ENCODE measurements around the gene LMNA. TPM values are rescaled to one million over a fixed set of nuclear protein-coding genes. Genes with fewer than 3 reads are reported as not detected.

Gene LMNA
- polyA plus RNA-seq, 3 donors = 16.5 to 45.5 (median 24.7) TPM

DNA sequence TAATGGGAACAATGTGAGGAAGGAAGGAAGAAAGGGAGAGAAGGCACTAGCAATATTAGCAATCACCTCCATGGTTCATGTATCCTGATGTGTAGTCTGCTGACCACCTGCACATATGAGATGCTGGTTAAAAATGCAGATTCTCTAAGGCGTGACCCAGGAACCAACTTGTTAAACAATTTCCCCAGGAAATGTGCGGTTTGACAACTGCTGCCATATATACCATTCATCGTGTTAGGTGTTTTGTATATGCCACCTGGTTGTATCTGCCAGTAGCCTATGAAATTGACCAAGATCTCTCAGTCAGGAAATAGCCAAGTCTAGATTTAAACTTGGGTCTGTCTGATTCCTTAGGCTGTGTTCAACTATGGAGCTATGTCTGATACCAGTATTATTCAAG lies 43.0 kb downstream of the LMNA start:
- no peak for TF ChIP-seq CTCF (IDR thresholded peaks at IDR 0.05)
- H4K20me1 ChIP-seq (ENCODE audit: insufficient read depth, low read length) = peaks cover 21% of the 10 kb centered on the region
- Mint-ChIP-seq H3K36me3 (peaks cover 64 to 69% of the 10 kb centered on the region in 2 donors), H3K27ac (peak overlapping the region in 2 of 7 donors; percentile 36 to 51), H3K27me3 (ENCODE audit: low read depth in 3 of 3) (peaks cover 0 to 4% (median 2%) of the 10 kb centered on the region in 3 donors), H3K4me1 (peaks cover 71% of the 10 kb centered on the region), H3K9me3 (no peaks in the 10 kb centered on the region), H3K4me3 (no peak overlapping the region)
- 91% methylated on average over 3 of the region's 3 CpGs for WGBS (ENCODE audit: insufficient coverage)
- H2AFZ ChIP-seq (ENCODE audit: insufficient read depth, low read depth, low read length, poor library complexity, severe bottlenecking) = no peak overlapping the region
- H3K4me2 ChIP-seq (replicated peaks; ENCODE audit: extremely low read depth, low read length, poor library complexity, severe bottlenecking) = no peak overlapping the region
- no peak overlapping the region for H3K27ac ChIP-seq (ENCODE audit: low read depth in 1 of 2, low read length in 2 of 2)
- H3K9me3 ChIP-seq (replicated peaks in 1 of 2; ENCODE audit: control insufficient read depth in 1 of 2, insufficient read depth in 1 of 2, low read length in 2 of 2) = no peaks in the 10 kb centered on the region
- H3K27me3 ChIP-seq (ENCODE audit: control insufficient read depth in 2 of 2, insufficient read depth in 2 of 2, low read length in 2 of 2) = no peaks in the 10 kb centered on the region
- no peak for DNase-seq
- intact Hi-C loops (cut with micrococcal nuclease) = no loop called here
- H3K36me3 ChIP-seq (replicated peaks in 1 of 2; ENCODE audit: control insufficient read depth in 1 of 2, insufficient read depth in 2 of 2, low read length in 2 of 2) = peaks cover 53 to 61% of the 10 kb centered on the region in 2 donors
- H3K79me2 ChIP-seq (ENCODE audit: insufficient read depth, low read length) = peaks cover 54% of the 10 kb centered on the region
- peaks cover 56 to 61% of the 10 kb centered on the region in 2 donors for H3K4me1 ChIP-seq (ENCODE audit: control insufficient read depth in 1 of 2, insufficient read depth in 2 of 2, low read length in 2 of 2)
- H3K4me3 ChIP-seq (replicated peaks in 1 of 3; ENCODE audit: low read depth in 2 of 3, low read length in 3 of 3) = no peak overlapping the region
- H3K9ac ChIP-seq (ENCODE audit: insufficient read depth, low read length, poor library complexity, severe bottlenecking) = no peak overlapping the region

- H3K4me1 Mint-ChIP-seq = peaks cover 66% of the 10 kb centered on the region
- Histone ChIP-seq H3K4me3 (replicated peaks in 1 of 3; ENCODE audit: low read depth in 2 of 3, low read length in 3 of 3) (no peak overlapping the region), H3K4me2 (replicated peaks; ENCODE audit: extremely low read depth, low read length, poor library complexity, severe bottlenecking) (no peak overlapping the region), H3K27ac (ENCODE audit: low read depth in 1 of 2, low read length in 2 of 2) (no peak overlapping the region), H3K36me3 (replicated peaks in 1 of 2; ENCODE audit: control insufficient read depth in 1 of 2, insufficient read depth in 2 of 2, low read length in 2 of 2) (peaks cover 58 to 65% of the 10 kb centered on the region in 2 donors), H3K9ac (ENCODE audit: insufficient read depth, low read length, poor library complexity, severe bottlenecking) (no peak overlapping the region), H3K27me3 (ENCODE audit: control insufficient read depth in 2 of 2, insufficient read depth in 2 of 2, low read length in 2 of 2) (no peaks in the 10 kb centered on the region), H4K20me1 (ENCODE audit: insufficient read depth, low read length) (peaks cover 25% of the 10 kb centered on the region), H2AFZ (ENCODE audit: insufficient read depth, low read depth, low read length, poor library complexity, severe bottlenecking) (no peak overlapping the region), H3K79me2 (ENCODE audit: insufficient read depth, low read length) (peaks cover 49% of the 10 kb centered on the region), H3K4me1 (ENCODE audit: control insufficient read depth in 1 of 2, insufficient read depth in 2 of 2, low read length in 2 of 2) (peaks cover 52 to 56% of the 10 kb centered on the region in 2 donors), H3K9me3 (replicated peaks in 1 of 2; ENCODE audit: control insufficient read depth in 1 of 2, insufficient read depth in 1 of 2, low read length in 2 of 2) (no peaks in the 10 kb centered on the region)
- no peak for TF ChIP-seq CTCF (IDR thresholded peaks at IDR 0.05)
- peaks cover 0 to 4% (median 2%) of the 10 kb centered on the region in 3 donors for H3K27me3 Mint-ChIP-seq (ENCODE audit: low read depth in 3 of 3)
- H3K36me3 Mint-ChIP-seq = peaks cover 67 to 74% of the 10 kb centered on the region in 2 donors
- H3K27ac Mint-ChIP-seq = peak overlapping the region in 3 of 7 donors; percentile 16 to 36 (median 27)
- WGBS (ENCODE audit: insufficient coverage) = 93% methylated on average over 3 of the region's 5 CpGs
- H3K4me3 Mint-ChIP-seq = no peak overlapping the region
- intact Hi-C loops (cut with micrococcal nuclease) = no loop called here
- H3K9me3 Mint-ChIP-seq = no peaks in the 10 kb centered on the region
- no peak for DNase-seq
Measured at GRCh38 chr1:156157966-156158365, 43.5 kb downstream of the LMNA start.

All from CD14-positive monocyte (primary cell).